ENCODE data around the gene BOD1.
"Not testable (repeated sequence)": the region's sequence is repeated elsewhere in the genome, so short reads cannot be mapped to it uniquely, and the experiment has no call there.

Gene BOD1

DNA sequence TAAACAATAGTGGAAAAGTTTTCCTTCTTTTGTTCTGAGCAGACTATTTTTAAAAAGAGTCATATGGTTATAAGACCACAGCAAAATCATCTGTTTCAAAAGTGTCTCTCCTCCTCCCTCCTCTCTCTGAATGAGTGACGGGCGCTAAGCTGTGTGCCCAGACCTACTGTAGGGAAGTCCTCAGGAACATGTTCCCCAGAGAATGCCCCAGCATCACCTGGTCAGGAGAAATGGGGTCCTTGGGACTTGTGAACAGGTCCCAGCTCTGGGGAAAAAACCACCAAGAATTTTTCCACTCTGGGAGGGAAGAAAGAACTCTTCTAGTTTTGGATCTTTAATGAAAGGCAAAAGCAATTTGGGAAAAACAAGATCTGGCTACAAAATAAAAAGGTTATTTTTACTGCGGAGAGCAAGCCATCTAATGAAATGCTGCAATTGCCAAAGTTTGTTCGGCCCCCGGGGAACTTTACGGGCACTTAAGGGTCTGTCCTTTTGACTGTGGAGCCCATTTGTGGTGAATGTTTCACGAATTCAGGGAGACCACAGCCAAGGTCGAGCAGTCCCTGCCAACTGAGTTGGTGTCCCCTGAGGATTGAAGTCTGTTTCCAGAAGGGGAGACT lies 25.9 kb downstream of the BOD1 start:
- H3K36me3 ChIP-seq (ENCODE audit: control insufficient read depth, insufficient read depth, low read length) = no peaks in the 10 kb centered on the region
- H3K4me1 ChIP-seq (ENCODE audit: control insufficient read depth, insufficient read depth, low read length) = no peaks in the 10 kb centered on the region
- H3K9ac ChIP-seq (ENCODE audit: low read length) = no peak overlapping the region
- H3K27ac ChIP-seq (ENCODE audit: low read depth, low read length) = no peak overlapping the region
- no peak overlapping the region for H3K4me3 ChIP-seq (ENCODE audit: low read depth, low read length)
- peaks cover 73% of the 10 kb centered on the region for H3K9me3 ChIP-seq (ENCODE audit: control insufficient read depth, insufficient read depth, low read depth, low read length)
- H3K27me3 ChIP-seq (ENCODE audit: control insufficient read depth, insufficient read depth, low read length) = no peaks in the 10 kb centered on the region

DNA sequence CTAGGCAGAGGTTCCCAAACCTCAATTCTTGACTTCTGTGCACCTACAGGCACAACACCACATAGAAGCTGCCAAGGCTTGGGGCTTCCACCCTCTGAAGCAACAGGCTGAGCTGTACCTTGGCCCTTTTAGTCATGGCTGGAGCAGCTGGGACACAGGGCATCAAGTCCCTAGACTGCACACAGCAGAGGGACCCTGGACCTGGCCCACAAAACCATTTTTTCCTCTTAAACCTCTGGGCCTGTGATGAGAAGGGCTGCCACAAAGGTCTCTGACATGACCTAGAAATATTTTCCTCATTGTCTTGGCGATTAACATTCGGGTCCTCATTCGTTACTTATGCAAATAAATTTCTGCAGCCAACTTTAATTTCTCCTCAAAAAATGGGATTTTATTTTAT lies 30.3 kb downstream of the BOD1 start:
- not testable (repeated sequence) for H3K4me3 ChIP-seq (ENCODE audit: low read depth, low read length); H3K27ac ChIP-seq (ENCODE audit: low read depth, low read length)
- H3K9me3 ChIP-seq (ENCODE audit: control insufficient read depth, insufficient read depth, low read depth, low read length) = peaks cover 49% of the 10 kb centered on the region

DNA sequence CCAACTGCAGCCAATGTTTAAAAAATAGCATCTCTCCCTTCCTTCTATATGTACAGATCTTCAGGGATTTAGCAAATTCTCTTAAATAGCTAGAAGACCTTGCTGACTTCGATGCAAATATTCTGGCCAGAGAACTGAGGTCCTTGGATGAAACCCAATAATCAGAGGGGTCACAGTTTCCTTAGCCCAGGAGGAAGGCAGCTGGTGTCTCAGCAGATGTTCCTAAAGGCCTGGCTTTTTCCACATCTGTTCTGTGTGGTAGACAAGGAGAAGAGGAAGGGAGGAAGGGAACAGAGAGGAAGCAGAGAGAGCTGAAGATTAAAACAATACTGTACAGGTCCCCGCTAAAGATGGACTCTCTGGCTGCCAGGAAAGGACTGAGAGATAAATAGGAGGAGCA lies 33.1 kb downstream of the BOD1 start:
- no peak overlapping the region for H3K9ac ChIP-seq (ENCODE audit: low read length)
- H3K27ac ChIP-seq (ENCODE audit: low read depth, low read length) = no peak overlapping the region
- H3K9me3 ChIP-seq (ENCODE audit: control insufficient read depth, insufficient read depth, low read depth, low read length) = peaks cover 41% of the 10 kb centered on the region
- H3K27me3 ChIP-seq (ENCODE audit: control insufficient read depth, insufficient read depth, low read length) = no peaks in the 10 kb centered on the region
- no peaks in the 10 kb centered on the region for H3K36me3 ChIP-seq (ENCODE audit: control insufficient read depth, insufficient read depth, low read length)
- no peak overlapping the region for H3K4me3 ChIP-seq (ENCODE audit: low read depth, low read length)
- H3K4me1 ChIP-seq (ENCODE audit: control insufficient read depth, insufficient read depth, low read length) = no peaks in the 10 kb centered on the region; the same call in 1 of the 2 replicates

More for the DNA sequence above, 30.3 kb downstream of the BOD1 start:
- not testable (repeated sequence) for H3K27me3 ChIP-seq (ENCODE audit: control insufficient read depth, insufficient read depth, low read length); H3K9ac ChIP-seq (ENCODE audit: low read length); H3K36me3 ChIP-seq (ENCODE audit: control insufficient read depth, insufficient read depth, low read length); H3K4me1 ChIP-seq (ENCODE audit: control insufficient read depth, insufficient read depth, low read length)

DNA sequence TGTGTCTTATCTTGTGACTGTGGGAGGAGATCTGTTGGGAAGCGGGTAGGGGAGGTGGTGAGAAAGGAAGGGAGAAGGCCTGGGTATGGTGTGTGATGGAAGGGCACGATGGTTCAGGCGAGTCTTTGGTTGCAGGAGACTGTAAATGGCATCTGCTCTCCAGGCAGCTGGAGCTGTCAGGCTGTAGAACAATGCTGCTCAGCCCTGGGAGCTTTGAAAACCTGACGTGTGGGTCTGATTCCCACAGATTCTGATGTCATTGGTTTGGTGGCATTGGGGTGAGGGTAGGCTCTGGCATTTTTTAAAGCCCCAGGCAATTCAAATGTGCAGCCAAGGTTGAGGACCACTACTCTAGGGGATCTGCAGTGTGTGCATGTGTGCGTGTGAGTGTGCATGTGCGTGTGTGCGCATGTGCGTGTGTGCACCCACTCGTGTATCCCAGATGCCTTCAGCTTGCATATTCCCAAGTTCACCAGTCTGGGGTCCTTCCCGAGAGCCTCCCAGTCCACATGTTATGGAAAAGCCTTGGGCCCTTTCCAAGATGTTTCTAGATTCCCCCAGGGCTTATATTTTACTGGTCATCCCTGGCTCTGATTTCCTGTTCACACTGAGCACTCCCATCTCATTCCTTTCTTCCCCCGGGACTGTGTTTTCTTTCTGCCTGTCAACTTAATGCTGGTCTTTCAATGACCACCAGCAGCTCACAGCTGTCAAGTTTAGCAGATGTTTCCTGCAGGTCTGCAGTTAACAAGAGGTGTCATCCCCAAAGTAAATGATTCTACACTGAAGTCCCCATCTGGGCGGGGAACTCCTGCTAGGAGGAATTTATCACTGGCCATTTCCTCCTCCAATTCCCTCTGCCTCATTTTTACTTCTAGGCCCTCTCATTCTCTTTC lies 34.0 kb downstream of the BOD1 start:
- Histone ChIP-seq H3K9me3 (ENCODE audit: control insufficient read depth, insufficient read depth, low read depth, low read length) (peaks cover 39% of the 10 kb centered on the region), H3K4me3 (ENCODE audit: low read depth, low read length) (no peak overlapping the region), H3K9ac (ENCODE audit: low read length) (no peak overlapping the region), H3K4me1 (ENCODE audit: control insufficient read depth, insufficient read depth, low read length) (no peaks in the 10 kb centered on the region; the same call in 1 of the 2 replicates), H3K36me3 (ENCODE audit: control insufficient read depth, insufficient read depth, low read length) (no peaks in the 10 kb centered on the region), H3K27me3 (ENCODE audit: control insufficient read depth, insufficient read depth, low read length) (no peaks in the 10 kb centered on the region), H3K27ac (ENCODE audit: low read depth, low read length) (no peak overlapping the region)

DNA sequence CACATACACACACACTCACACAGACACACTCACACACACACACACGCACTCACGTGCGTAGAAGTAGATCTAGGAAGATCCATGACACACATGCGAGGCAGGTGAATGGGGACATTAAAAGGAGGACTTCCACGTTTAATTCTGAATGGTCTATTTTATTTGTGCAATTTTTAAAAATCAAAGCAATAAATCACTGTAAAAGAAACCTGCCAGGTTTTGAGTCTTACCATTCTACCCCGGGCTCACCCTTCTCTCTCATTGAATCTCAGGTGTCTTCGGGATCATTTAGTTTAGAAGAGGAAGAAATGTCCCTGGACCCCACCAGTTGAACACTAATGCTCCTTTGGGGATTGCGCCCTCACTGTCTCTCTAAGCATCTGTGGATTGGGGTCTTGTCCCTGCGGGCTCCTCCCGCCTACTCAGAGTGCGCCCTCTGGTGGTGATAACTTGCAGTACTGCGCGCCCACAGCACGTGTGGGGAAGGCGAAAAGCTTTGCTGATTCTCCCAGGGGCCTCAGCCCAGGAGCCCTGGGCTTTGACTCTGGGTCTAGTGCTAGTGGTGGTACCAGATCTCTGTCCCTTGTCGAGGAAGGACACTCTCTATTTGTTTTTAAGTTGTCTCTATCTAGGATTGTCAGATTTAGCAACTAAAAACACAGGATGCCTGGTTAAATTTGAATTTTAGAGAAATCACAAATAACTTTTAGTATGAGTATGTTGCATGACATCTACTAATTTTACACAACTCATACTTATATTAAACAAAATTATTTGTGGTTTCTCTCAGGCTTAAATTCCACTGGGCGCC lies 34.8 kb downstream of the BOD1 start:
- no peaks in the 10 kb centered on the region; the same call in 1 of the 2 replicates for H3K4me1 ChIP-seq (ENCODE audit: control insufficient read depth, insufficient read depth, low read length)
- no peak overlapping the region for H3K27ac ChIP-seq (ENCODE audit: low read depth, low read length)
- H3K9me3 ChIP-seq (ENCODE audit: control insufficient read depth, insufficient read depth, low read depth, low read length) = peaks cover 37% of the 10 kb centered on the region
- no peak overlapping the region for H3K4me3 ChIP-seq (ENCODE audit: low read depth, low read length)
- no peaks in the 10 kb centered on the region for H3K36me3 ChIP-seq (ENCODE audit: control insufficient read depth, insufficient read depth, low read length)
- H3K27me3 ChIP-seq (ENCODE audit: control insufficient read depth, insufficient read depth, low read length) = no peaks in the 10 kb centered on the region
- no peak overlapping the region for H3K9ac ChIP-seq (ENCODE audit: low read length)

DNA sequence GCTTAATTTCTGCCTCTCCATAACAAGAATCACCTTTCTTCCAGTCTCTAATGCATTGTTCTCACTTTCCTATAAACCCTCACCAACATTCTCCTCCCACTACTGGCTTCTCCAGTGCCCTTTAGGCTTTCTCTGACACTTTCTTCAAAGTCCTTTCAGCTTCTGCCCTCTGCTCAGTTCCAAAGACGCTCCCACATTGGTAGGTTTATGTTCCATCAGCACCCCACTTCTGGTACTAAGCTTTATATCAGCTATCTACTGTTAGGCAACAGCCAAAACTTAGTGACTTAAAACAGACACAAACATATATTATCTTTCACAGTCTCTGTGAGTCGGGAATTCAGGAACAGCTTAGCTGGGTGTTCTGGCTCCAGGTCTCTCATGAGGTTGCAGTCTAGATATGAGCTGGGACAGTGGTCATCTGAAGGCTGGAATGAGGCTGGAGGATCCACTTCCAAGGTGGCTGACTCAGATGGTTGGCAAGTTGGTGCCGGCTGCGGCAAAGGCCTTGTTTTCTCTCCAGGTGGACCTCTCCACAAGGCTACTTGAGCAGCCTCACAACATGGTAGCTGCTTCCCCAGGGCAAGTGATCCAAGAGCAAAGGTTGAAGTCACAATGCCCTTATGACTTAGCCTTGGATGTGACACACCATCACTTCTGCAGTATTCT lies 37.4 kb downstream of the BOD1 start:
- Histone ChIP-seq H3K27ac (ENCODE audit: low read depth, low read length) (no peak overlapping the region), H3K36me3 (ENCODE audit: control insufficient read depth, insufficient read depth, low read length) (no peaks in the 10 kb centered on the region), H3K27me3 (ENCODE audit: control insufficient read depth, insufficient read depth, low read length) (no peaks in the 10 kb centered on the region; the same call in 1 of the 2 replicates), H3K4me1 (ENCODE audit: control insufficient read depth, insufficient read depth, low read length) (peaks cover 7% of the 10 kb centered on the region; the same call in 1 of the 2 replicates), H3K9me3 (ENCODE audit: control insufficient read depth, insufficient read depth, low read depth, low read length) (peaks cover 13% of the 10 kb centered on the region), H3K9ac (ENCODE audit: low read length) (no peak overlapping the region), H3K4me3 (ENCODE audit: low read depth, low read length) (no peak overlapping the region)

DNA sequence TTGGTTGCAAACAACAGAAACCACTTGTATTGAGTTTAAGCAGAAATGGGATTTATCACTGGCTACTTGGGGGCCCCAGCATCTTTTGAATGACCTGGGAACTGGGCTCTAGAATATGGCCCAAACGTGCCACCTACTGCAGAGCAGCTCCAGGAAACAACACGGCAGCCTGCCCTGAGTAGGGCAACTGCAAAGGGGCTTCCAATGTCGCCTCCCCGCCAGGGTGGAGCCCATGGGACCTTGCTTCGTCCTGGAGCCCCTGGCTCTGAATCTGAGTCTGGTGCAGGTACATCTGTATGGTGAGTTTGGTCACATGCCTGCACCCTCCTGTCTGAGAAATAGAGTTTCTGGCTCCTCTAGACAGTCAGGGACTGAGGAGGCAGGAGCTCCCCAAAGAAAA lies 38.6 kb downstream of the BOD1 start:
- H3K4me1 ChIP-seq (ENCODE audit: control insufficient read depth, insufficient read depth, low read length) = peaks cover 8% of the 10 kb centered on the region; the same call in 1 of the 2 replicates
- H3K9me3 ChIP-seq (ENCODE audit: control insufficient read depth, insufficient read depth, low read depth, low read length) = peaks cover 13% of the 10 kb centered on the region
- no peaks in the 10 kb centered on the region for H3K36me3 ChIP-seq (ENCODE audit: control insufficient read depth, insufficient read depth, low read length)
- H3K27me3 ChIP-seq (ENCODE audit: control insufficient read depth, insufficient read depth, low read length) = peaks cover 2% of the 10 kb centered on the region
- no peak overlapping the region for H3K27ac ChIP-seq (ENCODE audit: low read depth, low read length)
- H3K9ac ChIP-seq (ENCODE audit: low read length) = no peak overlapping the region
- no peak overlapping the region for H3K4me3 ChIP-seq (ENCODE audit: low read depth, low read length)

DNA sequence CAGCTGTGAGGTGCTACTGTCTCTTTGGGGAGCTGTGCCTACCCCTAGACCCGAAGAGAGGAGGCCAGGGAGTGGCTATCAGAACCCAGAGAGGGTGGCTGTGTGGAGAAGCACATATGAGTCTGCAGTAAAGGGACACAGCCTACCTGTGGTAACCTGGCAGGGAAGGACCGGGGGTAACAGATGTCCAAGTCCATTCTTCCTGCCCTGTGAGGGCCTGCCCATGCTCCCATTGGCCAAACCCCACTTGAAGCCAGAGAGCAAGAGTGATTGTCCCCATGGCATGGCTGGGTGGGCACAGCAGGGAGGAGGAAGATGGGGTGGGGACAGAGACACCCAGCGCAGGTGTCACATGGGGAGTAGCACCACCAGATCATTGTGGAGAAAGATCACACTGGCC lies 39.3 kb downstream of the BOD1 start:
- H3K4me1 ChIP-seq (ENCODE audit: control insufficient read depth, insufficient read depth, low read length) = peaks cover 10% of the 10 kb centered on the region; the same call in 1 of the 2 replicates
- no peaks in the 10 kb centered on the region for H3K36me3 ChIP-seq (ENCODE audit: control insufficient read depth, insufficient read depth, low read length)
- H3K9me3 ChIP-seq (ENCODE audit: control insufficient read depth, insufficient read depth, low read depth, low read length) = peaks cover 13% of the 10 kb centered on the region
- H3K27me3 ChIP-seq (ENCODE audit: control insufficient read depth, insufficient read depth, low read length) = peaks cover 6% of the 10 kb centered on the region
- H3K9ac ChIP-seq (ENCODE audit: low read length) = no peak overlapping the region
- no peak overlapping the region for H3K27ac ChIP-seq (ENCODE audit: low read depth, low read length)
- no peak overlapping the region for H3K4me3 ChIP-seq (ENCODE audit: low read depth, low read length)

DNA sequence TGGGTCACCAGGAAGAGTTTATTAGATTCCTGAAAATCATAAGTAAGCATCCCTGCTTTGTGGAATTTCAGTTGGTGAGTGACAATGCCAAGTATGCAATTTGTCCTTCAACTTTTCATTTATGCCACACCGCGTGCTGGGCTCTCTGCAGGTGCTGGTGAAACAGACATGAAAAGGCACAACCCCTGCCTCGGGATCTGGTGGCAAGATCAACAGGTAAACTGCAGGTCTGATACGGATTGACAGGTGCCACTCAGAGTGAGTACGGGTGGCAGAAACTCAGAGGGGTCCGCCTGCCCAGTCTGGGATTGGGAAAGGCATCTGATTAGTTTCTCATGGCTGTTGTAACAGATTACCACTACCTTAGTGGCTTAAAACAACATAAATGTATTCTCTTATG lies 40.5 kb downstream of the BOD1 start:
- Histone ChIP-seq H3K4me1 (ENCODE audit: control insufficient read depth, insufficient read depth, low read length) (peaks cover 10% of the 10 kb centered on the region; the same call in 1 of the 2 replicates), H3K9ac (ENCODE audit: low read length) (no peak overlapping the region), H3K27me3 (ENCODE audit: control insufficient read depth, insufficient read depth, low read length) (peaks cover 6% of the 10 kb centered on the region), H3K36me3 (ENCODE audit: control insufficient read depth, insufficient read depth, low read length) (no peaks in the 10 kb centered on the region), H3K4me3 (ENCODE audit: low read depth, low read length) (no peak overlapping the region), H3K9me3 (ENCODE audit: control insufficient read depth, insufficient read depth, low read depth, low read length) (peaks cover 13% of the 10 kb centered on the region), H3K27ac (ENCODE audit: low read depth, low read length) (no peak overlapping the region)

DNA sequence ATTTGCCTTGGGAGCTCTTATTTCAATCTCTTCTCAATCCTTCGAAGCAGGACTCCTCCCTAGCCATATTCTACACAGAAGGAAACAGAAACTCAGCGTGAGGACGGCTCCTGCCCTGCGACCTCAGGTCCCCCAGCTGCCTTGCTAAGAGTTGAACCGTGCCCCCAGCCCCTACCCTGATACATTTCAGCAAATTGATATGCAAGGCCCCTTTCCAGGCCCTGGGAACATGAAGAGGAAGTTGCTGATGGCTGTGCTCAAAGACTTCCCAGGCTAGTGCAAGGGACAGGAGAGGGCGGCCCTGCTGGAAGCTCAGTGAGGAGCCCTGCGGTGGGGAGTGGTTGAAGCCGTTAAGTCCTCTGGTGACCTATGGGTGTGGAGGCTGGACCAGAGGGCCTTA lies 41.5 kb downstream of the BOD1 start:
- Histone ChIP-seq H3K27ac (ENCODE audit: low read depth, low read length) (no peak overlapping the region), H3K9ac (ENCODE audit: low read length) (no peak overlapping the region), H3K4me3 (ENCODE audit: low read depth, low read length) (no peak overlapping the region), H3K36me3 (ENCODE audit: control insufficient read depth, insufficient read depth, low read length) (no peaks in the 10 kb centered on the region), H3K9me3 (ENCODE audit: control insufficient read depth, insufficient read depth, low read depth, low read length) (peaks cover 13% of the 10 kb centered on the region), H3K27me3 (ENCODE audit: control insufficient read depth, insufficient read depth, low read length) (peaks cover 6% of the 10 kb centered on the region), H3K4me1 (ENCODE audit: control insufficient read depth, insufficient read depth, low read length) (peaks cover 10% of the 10 kb centered on the region; the same call in 1 of the 2 replicates)
